Measurements from ENCODE around the gene CNDP2. TPM values are rescaled to one million over a fixed set of nuclear protein-coding genes. Genes with fewer than 3 reads are reported as not detected.

Gene CNDP2
- total and polyA plus RNA-seq, 2 of the 13 experiments (the other 11 are each of a cell fraction or from before 2014, with no cell fraction given): 64.7 to 80.8 TPM

DNA sequence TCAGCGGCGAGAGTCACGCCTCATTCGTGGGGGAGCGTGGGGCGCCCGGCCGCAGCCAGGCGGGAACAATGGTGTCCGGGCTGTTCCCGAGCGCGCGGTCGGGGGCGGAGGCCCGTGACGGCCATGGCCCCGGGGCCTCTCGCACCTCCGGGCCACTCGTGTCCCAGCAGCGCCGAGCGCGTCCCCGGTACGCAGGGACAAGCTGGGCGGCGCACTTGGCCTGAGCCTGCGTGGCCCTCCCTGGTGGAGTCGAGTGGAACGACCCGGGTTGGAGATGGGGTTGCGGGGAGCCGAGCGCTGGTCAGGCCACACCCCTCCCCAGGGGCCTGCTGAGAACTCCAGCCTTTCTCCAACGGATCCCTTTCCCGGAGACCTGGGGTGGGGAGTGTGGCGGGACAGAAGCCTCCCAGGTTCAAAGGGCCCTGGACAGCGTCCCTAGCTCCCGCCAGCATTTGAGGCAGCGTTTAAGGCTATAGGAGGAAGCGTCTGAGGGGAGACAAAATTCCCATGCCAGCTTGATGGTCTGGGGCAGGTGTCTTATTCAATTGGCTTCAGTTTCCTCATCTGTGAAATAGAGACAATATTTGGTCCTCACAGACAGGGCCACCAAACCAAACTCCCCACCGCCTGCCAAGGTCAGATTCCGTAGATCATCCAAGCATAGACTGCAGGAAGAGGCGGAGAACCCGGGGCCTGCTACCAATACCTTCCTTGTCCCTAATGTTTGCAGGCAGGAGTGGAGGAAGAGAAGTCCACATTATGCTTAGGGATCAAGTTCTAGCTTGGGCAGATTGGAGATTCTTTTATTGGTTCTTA is 553 bp downstream of the CNDP2 start (continued):
- TF ChIP-seq ZNF710 (CRISPR knock-in tag; IDR thresholded peaks at IDR 0.05; ENCODE audit: borderline replicate concordance) (peak; percentile 57; the same call in 1 of the 2 replicates), PTBP1 (IDR thresholded peaks at IDR 0.05; ENCODE audit: low read depth, low read length, poor library complexity, severe bottlenecking) (no peak), ZC3H13 (CRISPR knock-in tag; IDR thresholded peaks at IDR 0.05) (no peak), AGO1 (IDR thresholded peaks at IDR 0.05; ENCODE audit: low read depth, low read length, poor library complexity, severe bottlenecking) (no peak), CBX2 (IDR thresholded peaks at IDR 0.05; ENCODE audit: low read depth, low read length) (no peak), CBX2 (CRISPR knock-in tag; IDR thresholded peaks at IDR 0.05; ENCODE audit: low read depth) (no peak), ETV5 (CRISPR knock-in tag; IDR thresholded peaks at IDR 0.05; ENCODE audit: borderline replicate concordance) (peak; percentile 16; the same call in 1 of the 2 replicates), NFIB (CRISPR knock-in tag; IDR thresholded peaks at IDR 0.05; ENCODE audit: borderline replicate concordance) (no peak), KLF15 (CRISPR knock-in tag; IDR thresholded peaks at IDR 0.05; ENCODE audit: borderline replicate concordance) (no peak), DMTF1 (CRISPR knock-in tag; IDR thresholded peaks at IDR 0.05) (no peak), TCF7L2 (IDR thresholded peaks at IDR 0.05; ENCODE audit: low read depth, low read length) (no peak), KLF6 (CRISPR knock-in tag; IDR thresholded peaks at IDR 0.05) (no peak), RFX5 (IDR thresholded peaks at IDR 0.05; ENCODE audit: low read depth, low read length) (no peak), FOXK2 (IDR thresholded peaks at IDR 0.05) (no peak), NFIC (IDR thresholded peaks at IDR 0.05; ENCODE audit: low read length) (no peak), ZNF792 (CRISPR knock-in tag; IDR thresholded peaks at IDR 0.05) (peak; percentile 36; the same call in 1 of the 2 replicates), SPEN (CRISPR knock-in tag; IDR thresholded peaks at IDR 0.05; ENCODE audit: low read depth) (peak; percentile 24; the same call in 1 of the 2 replicates), ZNF674 (CRISPR knock-in tag; IDR thresholded peaks at IDR 0.05; ENCODE audit: low read depth) (no peak), ZFP90 (CRISPR knock-in tag; IDR thresholded peaks at IDR 0.05; ENCODE audit: borderline replicate concordance) (no peak), ZBTB21 (CRISPR knock-in tag; IDR thresholded peaks at IDR 0.05) (no peak), NRL (CRISPR knock-in tag; IDR thresholded peaks at IDR 0.05; ENCODE audit: borderline replicate concordance) (peak; percentile 62; the same call in 1 of the 2 replicates), NR2F1 (CRISPR knock-in tag; IDR thresholded peaks at IDR 0.05) (no peak)
- TF ChIP-seq, protein P1, sequence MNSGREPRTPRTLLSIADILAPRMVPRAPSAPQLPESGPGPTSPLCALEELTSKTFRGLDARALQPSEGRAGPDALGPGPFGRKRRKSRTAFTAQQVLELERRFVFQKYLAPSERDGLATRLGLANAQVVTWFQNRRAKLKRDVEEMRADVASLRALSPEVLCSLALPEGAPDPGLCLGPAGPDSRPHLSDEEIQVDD (CRISPR knock-in tag; IDR thresholded peaks at IDR 0.05; ENCODE audit: borderline replicate concordance): no peak
- TF ChIP-seq, protein P2, sequence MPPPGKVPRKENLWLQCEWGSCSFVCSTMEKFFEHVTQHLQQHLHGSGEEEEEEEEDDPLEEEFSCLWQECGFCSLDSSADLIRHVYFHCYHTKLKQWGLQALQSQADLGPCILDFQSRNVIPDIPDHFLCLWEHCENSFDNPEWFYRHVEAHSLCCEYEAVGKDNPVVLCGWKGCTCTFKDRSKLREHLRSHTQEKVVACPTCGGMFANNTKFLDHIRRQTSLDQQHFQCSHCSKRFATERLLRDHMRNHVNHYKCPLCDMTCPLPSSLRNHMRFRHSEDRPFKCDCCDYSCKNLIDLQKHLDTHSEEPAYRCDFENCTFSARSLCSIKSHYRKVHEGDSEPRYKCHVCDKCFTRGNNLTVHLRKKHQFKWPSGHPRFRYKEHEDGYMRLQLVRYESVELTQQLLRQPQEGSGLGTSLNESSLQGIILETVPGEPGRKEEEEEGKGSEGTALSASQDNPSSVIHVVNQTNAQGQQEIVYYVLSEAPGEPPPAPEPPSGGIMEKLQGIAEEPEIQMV (CRISPR knock-in tag; IDR thresholded peaks at IDR 0.05; ENCODE audit: low read depth): no peak; the same call in none of the 2 replicates

Measured in HepG2 (cell line).